Neural progenitor cell (in vitro differentiated cells): ENCODE data around the gene AGTR2.

Experiments
- CTCF ChIP-seq: fragments of 200-600 bp; sonication (generic); IDR thresholded peaks from 2 replicates; pipeline ENCODE4 v1.5.1; 2017; ENCODE audit warnings: antibody characterized with exemption, mild to moderate bottlenecking
- EZH2phosphoT487 ChIP-seq: fragments of 200-600 bp; sonication (generic); IDR thresholded peaks from 2 replicates; pipeline ENCODE4 v1.6.1; 2017; ENCODE audit warnings: antibody characterized with exemption

DNA sequence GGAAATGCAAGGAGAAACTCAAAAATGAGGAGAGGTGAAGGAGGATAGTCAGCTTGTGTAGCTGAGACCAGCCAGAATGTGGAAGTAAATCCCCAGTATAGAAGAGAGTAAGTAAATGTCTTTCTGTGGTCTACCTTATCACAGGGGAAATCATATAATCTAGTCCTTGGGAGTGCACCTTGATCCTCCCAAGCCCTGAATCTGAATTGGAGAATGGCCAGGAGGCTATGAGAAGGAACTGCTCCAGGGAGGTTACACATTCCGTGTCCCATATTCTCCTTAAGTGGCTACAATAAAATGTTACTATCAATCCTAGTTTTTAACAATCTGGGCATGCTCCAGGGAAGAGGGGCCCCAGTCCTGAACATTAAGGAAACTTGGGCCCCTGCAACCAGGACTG, 10.8 kb downstream of the AGTR2 start:
- TF ChIP-seq CTCF (no peak), EZH2phosphoT487 (no peak)
